Hepatocyte (in vitro differentiated cells): ENCODE results near the gene FGF4. TPM values are rescaled to one million over a fixed set of nuclear protein-coding genes. Genes with fewer than 3 reads are reported as not detected.

Source experiments
- DNase-seq: peaks from one replicate; pipeline ENCODE4 v3.0.0-alpha.2; 2016; ENCODE audit warnings: low spot score
- H2AFZ ChIP-seq: fragments of 200-600 bp; sonication (generic); 2 replicates; pipeline ENCODE4 v1.6.0; 2016; ENCODE audit warnings: antibody characterized with exemption, mild to moderate bottlenecking
- H3K27ac ChIP-seq: fragments of 200-600 bp; sonication (generic); 2 replicates; pipeline ENCODE4 v1.5.1; 2016; ENCODE audit warnings: mild to moderate bottlenecking
- H3K27me3 ChIP-seq: fragments of 200-600 bp; sonication (generic); 2 replicates; pipeline ENCODE4 v1.6.1; 2016
- H3K36me3 ChIP-seq: fragments of 200-600 bp; sonication (generic); replicated peaks from 2 replicates; pipeline ENCODE4 v1.5.1; 2016; ENCODE audit warnings: low read depth; ENCODE audit not compliant: insufficient read depth
- H3K4me1 ChIP-seq: fragments of 200-600 bp; sonication (generic); 2 replicates; pipeline ENCODE4 v1.5.1; 2016; ENCODE audit warnings: mild to moderate bottlenecking, moderate library complexity; ENCODE audit not compliant: insufficient read depth
- H3K4me2 ChIP-seq: fragments of 200-600 bp; sonication (generic); 2 replicates; pipeline ENCODE4 v1.6.0; 2016
- H3K4me3 ChIP-seq: fragments of 200-600 bp; sonication (generic); 2 replicates; pipeline ENCODE4 v1.5.1; 2016; ENCODE audit warnings: mild to moderate bottlenecking
- H3K79me2 ChIP-seq: fragments of 200-600 bp; sonication (generic); 2 replicates; pipeline ENCODE4 v1.6.0; 2017; ENCODE audit warnings: mild to moderate bottlenecking
- H3K9me2 ChIP-seq: fragments of 200-600 bp; sonication (generic); replicated peaks from 2 replicates; pipeline ENCODE4 v1.6.0; 2017; ENCODE audit warnings: mild to moderate bottlenecking; ENCODE audit not compliant: insufficient read depth
- H3K9me3 ChIP-seq: fragments of 200-600 bp; sonication (generic); 2 replicates; pipeline ENCODE4 v1.5.1; 2016; ENCODE audit warnings: low read depth, mild to moderate bottlenecking
- H4K20me1 ChIP-seq: fragments of 200-600 bp; sonication (generic); 2 replicates; pipeline ENCODE4 v1.6.0; 2016; ENCODE audit warnings: mild to moderate bottlenecking; ENCODE audit not compliant: insufficient read depth, poor library complexity, severe bottlenecking
- EZH2 ChIP-seq: fragments of 200-600 bp; sonication (generic); IDR thresholded peaks from 2 replicates; pipeline ENCODE4 v1.6.1; 2016; ENCODE audit warnings: antibody characterized with exemption, mild to moderate bottlenecking, borderline replicate concordance
- EZH2phosphoT487 ChIP-seq: fragments of 200-600 bp; sonication (generic); IDR thresholded peaks from one replicate; pipeline ENCODE4 v1.6.1; 2018; ENCODE audit warnings: antibody characterized with exemption, mild to moderate bottlenecking, low read depth, moderate library complexity; ENCODE audit not compliant: unreplicated experiment, severe bottlenecking
- WGBS: methylation state at CpG from one replicate; pipeline ENCODE4 v1.1.6; 2016; ENCODE audit warnings: low lambda C conversion rate; ENCODE audit errors: missing lambda C conversion rate; 5-methylcytosine and 5-hydroxymethylcytosine counted together
- polyA plus RNA-seq: library from polyadenylated mRNA; unstranded; fragments of >200 nt; fragmentation: Nextera tagmentation; extraction: Ambion mirVana; gene quantifications from 2 replicates; pipeline ENCODE4 v1.2.1, GENCODE V29; 2016
- total RNA-seq: library from RNA; depleted of rRNA; stranded (reverse); fragments of >200 nt; gene quantifications from 2 replicates; pipeline ENCODE4 v1.2.3, GENCODE V29; 2014
- TF ChIP-seq, protein P1 (sequence below): fragments of 200-600 bp; sonication (generic); IDR thresholded peaks from 2 replicates; pipeline ENCODE4 v1.5.1; 2016; ENCODE audit warnings: antibody characterized with exemption, mild to moderate bottlenecking; ENCODE audit not compliant: poor library complexity

FGF4 gene
- total and polyA plus RNA-seq, 2 experiments from 2014 or later, result not detected

DNA sequence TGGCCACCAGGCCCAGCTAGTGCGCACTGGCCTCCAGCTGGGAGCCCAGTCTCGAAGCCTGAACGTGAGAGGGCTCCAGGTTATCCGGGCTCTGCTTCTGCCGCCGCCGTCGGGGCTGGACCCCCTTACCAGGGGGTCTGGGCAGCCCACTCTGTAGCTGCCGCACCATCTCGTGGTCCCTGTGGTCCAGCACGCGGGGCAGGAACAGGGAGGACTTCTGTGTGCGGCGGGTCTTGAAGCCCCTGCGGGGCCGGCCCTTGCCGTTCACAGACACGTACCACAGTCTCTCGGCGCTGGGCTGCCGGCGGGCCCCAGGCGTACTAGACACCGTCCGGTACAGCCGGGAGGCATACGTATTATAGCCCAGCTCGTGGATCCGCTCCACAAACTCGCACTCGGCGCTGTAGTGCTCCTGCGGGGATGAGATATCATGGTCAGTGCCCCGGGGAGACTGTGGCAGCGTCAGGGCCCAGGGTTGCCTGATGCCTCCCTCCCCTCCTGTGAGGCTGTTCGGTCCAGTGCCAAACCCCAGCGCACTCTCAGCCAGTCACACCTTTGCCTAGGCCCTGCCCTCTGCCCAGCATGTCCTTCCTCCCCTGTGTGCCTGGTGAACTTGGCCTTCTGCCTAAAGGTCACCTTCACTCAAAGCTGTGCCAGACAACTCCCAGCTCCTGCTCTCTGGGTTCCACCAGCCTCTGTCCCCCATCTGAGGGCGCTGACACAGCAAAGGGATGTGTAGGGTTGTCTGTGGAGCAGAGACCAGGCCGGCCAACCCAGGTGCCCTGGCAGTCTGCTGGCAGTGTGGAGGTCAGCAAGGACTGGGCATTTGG, 35.4 kb upstream of the FGF4 start:
- H3K27me3 ChIP-seq, result peaks cover 14% of the 10 kb centered on the region
- DNase-seq, result no peak
- H3K4me3 ChIP-seq, result no peak overlapping the region
- no peaks in the 10 kb centered on the region for H4K20me1 ChIP-seq
- H3K4me1 ChIP-seq, result no peaks in the 10 kb centered on the region
- H3K27ac ChIP-seq, result no peak overlapping the region
- H3K4me2 ChIP-seq, result no peak overlapping the region
- H3K9me3 ChIP-seq, result no peaks in the 10 kb centered on the region
- no peaks in the 10 kb centered on the region for H3K36me3 ChIP-seq
- WGBS, result 96% methylated on average over 39 of the region's 39 CpGs
- H3K9me2 ChIP-seq, result no peaks in the 10 kb centered on the region
- H2AFZ ChIP-seq, result no peak overlapping the region
- H3K79me2 ChIP-seq, result no peaks in the 10 kb centered on the region
- TF ChIP-seq EZH2phosphoT487 (no peak), EZH2 (no peak)
- TF ChIP-seq, protein P1, sequence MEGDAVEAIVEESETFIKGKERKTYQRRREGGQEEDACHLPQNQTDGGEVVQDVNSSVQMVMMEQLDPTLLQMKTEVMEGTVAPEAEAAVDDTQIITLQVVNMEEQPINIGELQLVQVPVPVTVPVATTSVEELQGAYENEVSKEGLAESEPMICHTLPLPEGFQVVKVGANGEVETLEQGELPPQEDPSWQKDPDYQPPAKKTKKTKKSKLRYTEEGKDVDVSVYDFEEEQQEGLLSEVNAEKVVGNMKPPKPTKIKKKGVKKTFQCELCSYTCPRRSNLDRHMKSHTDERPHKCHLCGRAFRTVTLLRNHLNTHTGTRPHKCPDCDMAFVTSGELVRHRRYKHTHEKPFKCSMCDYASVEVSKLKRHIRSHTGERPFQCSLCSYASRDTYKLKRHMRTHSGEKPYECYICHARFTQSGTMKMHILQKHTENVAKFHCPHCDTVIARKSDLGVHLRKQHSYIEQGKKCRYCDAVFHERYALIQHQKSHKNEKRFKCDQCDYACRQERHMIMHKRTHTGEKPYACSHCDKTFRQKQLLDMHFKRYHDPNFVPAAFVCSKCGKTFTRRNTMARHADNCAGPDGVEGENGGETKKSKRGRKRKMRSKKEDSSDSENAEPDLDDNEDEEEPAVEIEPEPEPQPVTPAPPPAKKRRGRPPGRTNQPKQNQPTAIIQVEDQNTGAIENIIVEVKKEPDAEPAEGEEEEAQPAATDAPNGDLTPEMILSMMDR, result no peak

DNA sequence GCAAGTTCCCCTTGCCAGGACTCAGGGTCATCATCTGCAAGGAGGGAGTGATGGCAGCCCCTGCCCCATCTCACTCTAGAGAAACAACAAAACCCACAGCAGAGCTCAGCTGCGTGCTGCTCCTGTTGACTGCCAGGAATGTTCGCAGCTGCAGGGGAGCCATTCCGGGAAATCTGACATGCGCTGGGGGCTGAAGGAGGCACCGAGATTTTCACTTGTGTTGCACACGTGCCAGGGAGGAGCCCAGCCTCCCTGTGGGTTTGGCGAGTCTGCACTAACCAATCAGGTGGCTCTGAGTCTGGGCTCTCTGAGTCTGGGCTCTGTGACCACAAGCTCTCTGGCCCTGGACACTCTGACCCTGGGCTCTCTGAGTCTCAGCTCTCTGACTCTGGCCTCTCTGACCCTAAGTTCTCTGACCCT, 33.5 kb upstream of the FGF4 start:
- no peak overlapping the region for H3K4me3 ChIP-seq
- no peak overlapping the region for H3K27ac ChIP-seq
- H3K79me2 ChIP-seq, result no peaks in the 10 kb centered on the region
- H4K20me1 ChIP-seq, result no peaks in the 10 kb centered on the region
- DNase-seq, result no peak
- TF ChIP-seq, protein P1, result no peak
- TF ChIP-seq EZH2phosphoT487 (no peak), EZH2 (no peak)
- H3K9me2 ChIP-seq, result no peaks in the 10 kb centered on the region
- no peaks in the 10 kb centered on the region for H3K4me1 ChIP-seq
- no peak overlapping the region for H3K4me2 ChIP-seq
- H3K36me3 ChIP-seq, result no peaks in the 10 kb centered on the region
- no peaks in the 10 kb centered on the region for H3K27me3 ChIP-seq
- 30% methylated on average over 7 of the region's 7 CpGs for WGBS
- H2AFZ ChIP-seq, result no peak overlapping the region
- H3K9me3 ChIP-seq, result no peaks in the 10 kb centered on the region

DNA sequence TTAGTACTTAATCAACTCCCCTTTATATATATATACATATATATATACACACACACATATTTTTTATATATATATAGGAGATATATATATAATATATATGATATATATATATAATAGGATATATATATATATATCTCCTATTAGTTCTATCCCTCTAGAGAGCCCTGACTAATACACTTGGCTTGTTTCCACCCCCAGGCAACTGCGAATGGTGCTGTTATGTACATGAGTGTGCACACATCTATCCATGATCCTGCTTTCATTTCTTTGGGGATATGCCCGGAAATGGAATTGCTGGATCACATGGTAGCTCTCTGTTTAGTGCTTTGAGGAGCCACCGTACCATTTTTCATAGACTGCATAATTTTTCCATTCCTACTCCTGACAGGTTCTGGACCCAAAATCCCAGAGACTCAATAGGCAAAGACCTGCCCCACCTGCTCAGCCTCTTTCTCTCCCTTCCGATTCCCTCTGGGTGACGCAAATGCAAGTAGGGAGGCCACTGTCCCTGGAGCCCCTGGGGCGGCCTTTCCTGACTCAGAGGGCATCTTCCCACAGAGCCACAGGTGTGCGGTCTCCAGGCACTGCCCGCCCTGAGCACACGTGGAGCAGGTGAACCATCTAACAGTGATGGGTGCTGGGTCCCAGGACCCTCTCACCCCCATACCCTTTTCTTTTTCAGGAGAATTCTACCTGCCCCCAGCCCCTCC, 32.1 kb upstream of the FGF4 start:
- 95% methylated on average over 9 of the region's 9 CpGs for WGBS
- no peak overlapping the region for H2AFZ ChIP-seq

More for the DNA sequence above, 32.1 kb upstream of the FGF4 start:
- Histone ChIP-seq H3K9me3 (no peaks in the 10 kb centered on the region), H3K9me2 (no peaks in the 10 kb centered on the region), H4K20me1 (no peaks in the 10 kb centered on the region), H3K4me1 (no peaks in the 10 kb centered on the region), H3K27ac (no peak overlapping the region), H3K4me3 (no peak overlapping the region), H3K4me2 (no peak overlapping the region), H3K27me3 (no peaks in the 10 kb centered on the region), H3K36me3 (no peaks in the 10 kb centered on the region), H3K79me2 (no peaks in the 10 kb centered on the region)
- DNase-seq, result no peak
- TF ChIP-seq EZH2, result no peak
- no peak for TF ChIP-seq EZH2phosphoT487
- TF ChIP-seq, protein P1, result no peak
